K562 (cell line): ENCODE data around the gene CAB39. TPM values are rescaled to one million over a fixed set of nuclear protein-coding genes. Genes with fewer than 3 reads are reported as not detected.

Source experiments
- ATAC-seq: fragments of 200-7000 bp; cut with Tn5 transposase; 3 replicates; pipeline ENCODE4 v1.9.1; 2020; ENCODE audit warnings: moderate library complexity
- BruUV-seq: library from RNA; stranded (reverse); fragments of 400-500 nt; replicated peaks from 2 replicates; lab custom pipeline; 2021; lab: Mats Ljungman, UMichigan
- CTCF ChIA-PET: fragments of 300-600 bp; formaldehyde crosslinking; extraction: SDS; loops from one replicate; lab custom pipeline; 2021; ENCODE audit warnings: low intra/inter-chr PET ratio; lab: Yijun Ruan, JAX
- POLR2A ChIA-PET: fragments of 300-600, 350-650 bp; sonication (Branson Sonifier 250); formaldehyde crosslinking; extraction: SDS; loops from one replicate; lab custom pipeline; 2021; ENCODE audit warnings: antibody characterized with exemption, inconsistent platforms; lab: Yijun Ruan, JAX
- DNase-seq, 4 experiments: peaks; one replicate each; pipeline versions ENCODE4 v3.0.0 to v3.0.0-alpha.2; 2011 to 2018; ENCODE audit warnings: low spot score in 3 of 4, mixed read lengths in 3 of 4; ENCODE audit errors: extremely low read depth in 1 of 4
- FAIRE-seq: peaks from 2 replicates; lab custom pipeline; 2011; peaks lifted over from hg19 to GRCh38; lab: Jason Lieb, UNC
- H2AFZ ChIP-seq: 2 replicates; pipeline ENCODE4 v1.6.0; 2011; ENCODE audit warnings: low read depth, low read length, control low read depth, inconsistent platforms
- H3K27ac ChIP-seq: fragments of 200-600 bp; 3 replicates; pipeline ENCODE4 v1.8.0; 2011; ENCODE audit warnings: low read depth, mild to moderate bottlenecking, control low read depth, inconsistent platforms, low read length, moderate library complexity, mixed read lengths; ENCODE audit errors: extremely low read depth
- H3K27me3 ChIP-seq, 2 experiments: fragments of 300-600 bp in 1 of 2; 2 replicates in 1 of 2; 3 replicates in 1 of 2; pipeline versions ENCODE4 v1.6.0 to v1.8.0; 2011; ENCODE audit warnings: inconsistent platforms in 2 of 2, low read length in 2 of 2, mild to moderate bottlenecking in 1 of 2, mixed read lengths in 1 of 2, moderate library complexity in 1 of 2; ENCODE audit not compliant: control insufficient read depth in 2 of 2, insufficient read depth in 2 of 2
- H3K36me3 ChIP-seq: fragments of 300-600 bp; 3 replicates; pipeline ENCODE4 v1.8.0; 2011; ENCODE audit warnings: mild to moderate bottlenecking, low read length, inconsistent platforms; ENCODE audit not compliant: control insufficient read depth, insufficient read depth
- H3K4me1 ChIP-seq, 2 experiments: fragments of 200-600 bp in 1 of 2; replicated peaks in 1 of 2; 2 replicates in 1 of 2; 3 replicates in 1 of 2; pipeline versions ENCODE4 v1.5.1 to v1.8.0; 2011; ENCODE audit warnings: inconsistent platforms in 2 of 2, low read length in 2 of 2, mild to moderate bottlenecking in 1 of 2, mixed read lengths in 1 of 2, moderate library complexity in 1 of 2; ENCODE audit not compliant: control insufficient read depth in 2 of 2, insufficient read depth in 2 of 2
- H3K4me2 ChIP-seq: 2 replicates; pipeline ENCODE4 v1.6.1; 2011; ENCODE audit warnings: low read length, control low read depth, inconsistent platforms, mixed read lengths; ENCODE audit not compliant: insufficient read depth
- H3K4me3 ChIP-seq: fragments of 200-600 bp; sonication (generic), shearing (Covaris generic); 2 replicates; pipeline ENCODE4 v1.5.1; 2016; ENCODE audit warnings: control low read depth, inconsistent platforms
- H3K79me2 ChIP-seq: fragments of 200-600 bp; 3 replicates; pipeline ENCODE4 v1.8.0; 2011; ENCODE audit warnings: low read length, inconsistent platforms; ENCODE audit not compliant: control insufficient read depth, insufficient read depth
- H3K9ac ChIP-seq, 2 experiments: 2 replicates each; pipeline versions ENCODE4 v1.6.0 to v1.6.1; 2011; ENCODE audit warnings: low read depth in 2 of 2, low read length in 2 of 2, control low read depth in 1 of 2, inconsistent platforms in 1 of 2, mild to moderate bottlenecking in 1 of 2, mixed read lengths in 1 of 2; ENCODE audit not compliant: insufficient read depth in 1 of 2
- H3K9me1 ChIP-seq: one replicate; pipeline ENCODE4 v1.6.0; 2011; ENCODE audit warnings: inconsistent platforms, mild to moderate bottlenecking, low read length, moderate library complexity; ENCODE audit not compliant: control insufficient read depth, insufficient read depth
- H3K9me3 ChIP-seq: replicated peaks from 2 replicates; pipeline ENCODE4 v1.5.1; 2011; ENCODE audit warnings: low read depth, low read length, inconsistent platforms; ENCODE audit not compliant: control insufficient read depth, insufficient read depth
- H4K20me1 ChIP-seq: replicated peaks from 2 replicates; pipeline ENCODE4 v1.6.1; 2011; ENCODE audit warnings: low read length, inconsistent platforms, mixed read lengths; ENCODE audit not compliant: control insufficient read depth, insufficient read depth
- ARHGAP35 ChIP-seq: fragments of 450-650 bp; IDR thresholded peaks from 2 replicates; pipeline ENCODE4 v1.6.1; 2018; ENCODE audit not compliant: partially characterized antibody
- CEBPZ ChIP-seq: fragments of 150-350 bp; IDR thresholded peaks from 2 replicates; pipeline ENCODE4 v1.6.1; 2014; ENCODE audit warnings: low read depth, mild to moderate bottlenecking, low read length, borderline replicate concordance
- MYBL2 ChIP-seq, 2 experiments: fragments of 450-650 bp in 1 of 2; sonication (generic) in 1 of 2; formaldehyde crosslinking in 1 of 2; IDR thresholded peaks; 2 replicates each; pipeline versions ENCODE4 v1.6.1 to v1.8.1; 2017 to 2022; ENCODE audit warnings: borderline replicate concordance in 1 of 2, inconsistent platforms in 1 of 2, low read depth in 1 of 2, mild to moderate bottlenecking in 1 of 2, missing genetic modification reagents in 1 of 2, moderate library complexity in 1 of 2
- NELFE ChIP-seq: IDR thresholded peaks from 2 replicates; pipeline ENCODE4 v1.6.1; 2011; ENCODE audit warnings: mild to moderate bottlenecking; ENCODE audit not compliant: insufficient read depth, insufficient read length
- OTX1 ChIP-seq: fragments of 450-650 bp; formaldehyde crosslinking; IDR thresholded peaks from 2 replicates; pipeline ENCODE4 v1.4.0; 2022; ENCODE audit warnings: mild to moderate bottlenecking
- RBM15 ChIP-seq: fragments of 200-400 bp; formaldehyde crosslinking; IDR thresholded peaks from 2 replicates; pipeline ENCODE4 v1.6.1; 2018; ENCODE audit warnings: mild to moderate bottlenecking, low read length, moderate library complexity; ENCODE audit not compliant: insufficient read depth
- XRCC5 ChIP-seq: fragments of 200-400 bp; formaldehyde crosslinking; IDR thresholded peaks from 2 replicates; pipeline ENCODE4 v1.6.1; 2017; ENCODE audit warnings: low read depth, mild to moderate bottlenecking, low read length
- ZBTB1 ChIP-seq: sonication (generic); formaldehyde crosslinking; IDR thresholded peaks from 2 replicates; pipeline ENCODE4 v1.8.1; 2023; ENCODE audit warnings: missing genetic modification reagents, low read depth, mild to moderate bottlenecking, borderline replicate concordance
- ZKSCAN1 ChIP-seq: fragments of 150-350 bp; IDR thresholded peaks from 2 replicates; pipeline ENCODE4 v1.6.1; 2016; ENCODE audit warnings: low read depth, low read length
- ZNF143 ChIP-seq: sonication (generic); formaldehyde crosslinking; IDR thresholded peaks from 2 replicates; pipeline ENCODE4 v1.9.0; 2022; ENCODE audit warnings: mild to moderate bottlenecking, missing genetic modification reagents
- ZNF24 ChIP-seq: fragments of 450-650 bp; IDR thresholded peaks from 2 replicates; pipeline ENCODE4 v1.6.1; 2016
- ZNF384 ChIP-seq: IDR thresholded peaks from 2 replicates; pipeline ENCODE4 v1.6.1; 2012; ENCODE audit warnings: low read depth, low read length, improper control_type of control experiment
- ZNF696 ChIP-seq: fragments of 250-450 bp; sonication (Bioruptor Pico); conservative IDR thresholded peaks from 2 replicates; pipeline ENCODE4 v1.4.0; 2020; ENCODE audit warnings: mild to moderate bottlenecking, moderate library complexity
- WGBS: fragments of 100-300 bp; shearing (Covaris generic); methylation state at CpG from one replicate; pipeline ENCODE4 v1.1.6; 2016; ENCODE audit warnings: low coverage, mixed read lengths; ENCODE audit not compliant: insufficient coverage; ENCODE audit errors: missing lambda C conversion rate; 5-methylcytosine and 5-hydroxymethylcytosine counted together
- in situ Hi-C: fragments of 300-500 bp; cut with MboI; formaldehyde crosslinking; loops from 4 replicates; pipeline ENCODE4 v1.15.0; 2018; ENCODE audit warnings: inconsistent platforms, mixed read lengths
- intact Hi-C: fragments of 100-400 bp; cut with micrococcal nuclease; formaldehyde crosslinking; loops from 2 replicates; pipeline ENCODE4 v1.14.2; 2022
- polyA plus RNA-seq, 8 experiments: library from polyadenylated mRNA; depleted of rRNA in 4 of 8; stranded (reverse) in 5 of 8; unstranded in 3 of 8; fragments of >200 nt; fragmentation: Nextera tagmentation in 2 of 8; fragmentation: Illumina TruSeq in 1 of 8; extraction: Ambion mirVana in 2 of 8; extraction: Trizol in 1 of 8; gene quantifications; 2 replicates each; pipeline versions ENCODE4 v1.2.1 to v1.2.3, GENCODE V29; 2011 to 2014; ENCODE audit warnings: inconsistent platforms in 1 of 8, missing spikeins in 1 of 8
- total RNA-seq, 7 experiments: library from RNA; depleted of rRNA in 6 of 7; stranded (reverse); fragments of >200 nt in 6 of 7; fragmentation: Illumina TruSeq in 2 of 7; extraction: Trizol in 2 of 7; gene quantifications; 2 replicates each; pipeline versions ENCODE4 v1.2.1 to v1.2.3, GENCODE V29; 2011 to 2021; ENCODE audit warnings: low replicate concordance in 1 of 7
- TF ChIP-seq, protein P1 (sequence below): sonication (generic); formaldehyde crosslinking; IDR thresholded peaks from 2 replicates; pipeline ENCODE4 v1.5.0; 2020; ENCODE audit warnings: missing genetic modification reagents
- TF ChIP-seq, protein P2 (sequence below): fragments of 450-650 bp; IDR thresholded peaks from 2 replicates; pipeline ENCODE4 v1.6.1; 2017; ENCODE audit warnings: antibody characterized with exemption, mild to moderate bottlenecking

The CAB39 gene
- total and polyA plus RNA-seq, 9 of the 15 experiments (the other 6 are each of a cell fraction or from before 2014, with no cell fraction given), result 27.2 to 94.4 (median 70.1) TPM

DNA sequence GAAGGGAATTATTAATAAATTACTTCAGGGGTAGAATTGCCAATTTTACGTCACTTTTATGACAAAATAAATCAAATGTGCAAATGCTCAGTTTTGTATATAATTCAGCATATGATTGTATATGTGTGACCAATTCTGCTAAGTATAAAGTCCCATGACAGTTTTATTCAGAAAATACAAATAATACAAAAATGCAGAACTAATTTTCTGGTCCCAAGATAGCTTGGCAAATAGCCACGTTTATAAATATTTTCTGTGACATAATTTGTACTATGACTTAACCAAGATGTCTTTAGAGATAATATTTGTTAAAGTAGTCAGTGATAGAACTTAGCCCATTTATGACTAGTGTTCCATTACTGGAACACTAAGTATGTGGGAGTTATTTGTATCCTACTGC is 24.2 kb upstream of the CAB39 start:
- H3K27ac ChIP-seq, result no peak overlapping the region

More for the DNA sequence above, 24.2 kb upstream of the CAB39 start:
- no peaks in the 10 kb centered on the region for H3K9me1 ChIP-seq
- FAIRE-seq, result no peak
- no peak for ATAC-seq
- no peaks in the 10 kb centered on the region for H3K79me2 ChIP-seq
- no peaks in the 10 kb centered on the region for H3K9me3 ChIP-seq
- H3K9ac ChIP-seq, result no peak overlapping the region
- peaks cover 3 to 12% of the 10 kb centered on the region in 2 experiments; a peak in 3 of 5 replicates for H3K4me1 ChIP-seq
- 35% methylated on average over 2 of the region's 2 CpGs for WGBS
- no peaks in the 10 kb centered on the region for H4K20me1 ChIP-seq
- TF ChIP-seq ARHGAP35 (no peak), ZNF696 (CRISPR knock-in tag) (no peak), OTX1 (no peak), ZBTB1 (CRISPR knock-in tag) (no peak), ZNF143 (CRISPR knock-in tag) (no peak), MYBL2 (IDR thresholded peaks at IDR 0.05; ENCODE audit: low read depth) (no peak), MYBL2 (CRISPR knock-in tag; IDR thresholded peaks at IDR 0.05; ENCODE audit: borderline replicate concordance) (no peak), RBM15 (no peak), ZKSCAN1 (no peak), ZNF384 (no peak), CEBPZ (no peak), ZNF24 (no peak), NELFE (no peak), XRCC5 (no peak)
- TF ChIP-seq, protein P1, sequence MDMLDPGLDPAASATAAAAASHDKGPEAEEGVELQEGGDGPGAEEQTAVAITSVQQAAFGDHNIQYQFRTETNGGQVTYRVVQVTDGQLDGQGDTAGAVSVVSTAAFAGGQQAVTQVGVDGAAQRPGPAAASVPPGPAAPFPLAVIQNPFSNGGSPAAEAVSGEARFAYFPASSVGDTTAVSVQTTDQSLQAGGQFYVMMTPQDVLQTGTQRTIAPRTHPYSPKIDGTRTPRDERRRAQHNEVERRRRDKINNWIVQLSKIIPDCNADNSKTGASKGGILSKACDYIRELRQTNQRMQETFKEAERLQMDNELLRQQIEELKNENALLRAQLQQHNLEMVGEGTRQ (CRISPR knock-in tag), result no peak
- TF ChIP-seq, protein P2, sequence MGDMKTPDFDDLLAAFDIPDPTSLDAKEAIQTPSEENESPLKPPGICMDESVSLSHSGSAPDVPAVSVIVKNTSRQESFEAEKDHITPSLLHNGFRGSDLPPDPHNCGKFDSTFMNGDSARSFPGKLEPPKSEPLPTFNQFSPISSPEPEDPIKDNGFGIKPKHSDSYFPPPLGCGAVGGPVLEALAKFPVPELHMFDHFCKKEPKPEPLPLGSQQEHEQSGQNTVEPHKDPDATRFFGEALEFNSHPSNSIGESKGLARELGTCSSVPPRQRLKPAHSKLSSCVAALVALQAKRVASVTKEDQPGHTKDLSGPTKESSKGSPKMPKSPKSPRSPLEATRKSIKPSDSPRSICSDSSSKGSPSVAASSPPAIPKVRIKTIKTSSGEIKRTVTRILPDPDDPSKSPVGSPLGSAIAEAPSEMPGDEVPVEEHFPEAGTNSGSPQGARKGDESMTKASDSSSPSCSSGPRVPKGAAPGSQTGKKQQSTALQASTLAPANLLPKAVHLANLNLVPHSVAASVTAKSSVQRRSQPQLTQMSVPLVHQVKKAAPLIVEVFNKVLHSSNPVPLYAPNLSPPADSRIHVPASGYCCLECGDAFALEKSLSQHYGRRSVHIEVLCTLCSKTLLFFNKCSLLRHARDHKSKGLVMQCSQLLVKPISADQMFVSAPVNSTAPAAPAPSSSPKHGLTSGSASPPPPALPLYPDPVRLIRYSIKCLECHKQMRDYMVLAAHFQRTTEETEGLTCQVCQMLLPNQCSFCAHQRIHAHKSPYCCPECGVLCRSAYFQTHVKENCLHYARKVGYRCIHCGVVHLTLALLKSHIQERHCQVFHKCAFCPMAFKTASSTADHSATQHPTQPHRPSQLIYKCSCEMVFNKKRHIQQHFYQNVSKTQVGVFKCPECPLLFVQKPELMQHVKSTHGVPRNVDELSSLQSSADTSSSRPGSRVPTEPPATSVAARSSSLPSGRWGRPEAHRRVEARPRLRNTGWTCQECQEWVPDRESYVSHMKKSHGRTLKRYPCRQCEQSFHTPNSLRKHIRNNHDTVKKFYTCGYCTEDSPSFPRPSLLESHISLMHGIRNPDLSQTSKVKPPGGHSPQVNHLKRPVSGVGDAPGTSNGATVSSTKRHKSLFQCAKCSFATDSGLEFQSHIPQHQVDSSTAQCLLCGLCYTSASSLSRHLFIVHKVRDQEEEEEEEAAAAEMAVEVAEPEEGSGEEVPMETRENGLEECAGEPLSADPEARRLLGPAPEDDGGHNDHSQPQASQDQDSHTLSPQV, result no peak
- TF ChIP-seq, all 486 proteins: peak for 0
- no TSS peak for BruUV-seq
- ChIA-PET POLR2A (no interaction called here), CTCF (no interaction called here)
- Histone ChIP-seq H3K27me3 (no peaks in the 10 kb centered on the region), H3K36me3 (no peaks in the 10 kb centered on the region), H3K4me2 (no peak overlapping the region), H3K4me3 (no peak overlapping the region), H2AFZ (no peak overlapping the region)
- DNase-seq, result no peak
- intact Hi-C loops, result no loop called here
- in situ Hi-C loops, result no loop called here
